Esophagus squamous epithelium (tissue), 4 donors: ENCODE data around the gene ZBTB46.

Experiments used
- CTCF ChIP-seq, 6 experiments: fragments of 450-650 bp in 4 of 6; fragments of 200-600 bp in 2 of 6; sonication (generic) in 2 of 6; IDR thresholded peaks; one replicate each; pipeline ENCODE4 v1.5.1; 2016 to 2019; ENCODE audit warnings: antibody characterized with exemption in 6 of 6, mild to moderate bottlenecking in 4 of 6, moderate library complexity in 4 of 6
- POLR2A ChIP-seq, 4 donors: fragments of 450-650 bp; IDR thresholded peaks; one replicate each; pipeline ENCODE4 v1.6.1; 2017; ENCODE audit warnings: antibody characterized with exemption in 4 of 4, mild to moderate bottlenecking in 4 of 4, moderate library complexity in 3 of 4

- TF ChIP-seq CTCF (IDR thresholded peaks at IDR 0.05) (no peak), POLR2A (IDR thresholded peaks at IDR 0.05) (no peak)
Measured at GRCh38 chr20:63787302-63787701, 43.8 kb downstream of the ZBTB46 start.
